DND-41 (cell line): ENCODE results near the gene PSMA8.

ENCODE experiments used
- ATAC-seq: fragments of 200-7000 bp; cut with Tn5 transposase; 3 replicates; pipeline ENCODE4 v1.9.1; 2021; ENCODE audit warnings: low read depth; ENCODE audit not compliant: insufficient read depth
- DNase-seq: peaks from one replicate; pipeline ENCODE4 v3.0.0-alpha.2; 2020
- H2AFZ ChIP-seq: 2 replicates; pipeline ENCODE4 v1.6.0; 2012; ENCODE audit warnings: low read depth, low read length
- H3K27ac ChIP-seq: 2 replicates; pipeline ENCODE4 v1.5.1; 2012; ENCODE audit warnings: low read length, inconsistent platforms
- H3K27me3 ChIP-seq: fragments of 200-600 bp; sonication (generic); 2 replicates; pipeline ENCODE4 v1.6.0; 2012; ENCODE audit warnings: low read length, mild to moderate bottlenecking, inconsistent platforms; ENCODE audit not compliant: insufficient read depth, poor library complexity
- H3K36me3 ChIP-seq: 2 replicates; pipeline ENCODE4 v1.5.1; 2012; ENCODE audit warnings: low read length, inconsistent platforms; ENCODE audit not compliant: insufficient read depth
- H3K4me1 ChIP-seq: 2 replicates; pipeline ENCODE4 v1.5.1; 2012; ENCODE audit warnings: mild to moderate bottlenecking, low read length; ENCODE audit not compliant: insufficient read depth
- H3K4me2 ChIP-seq: 2 replicates; pipeline ENCODE4 v1.6.0; 2012; ENCODE audit warnings: mild to moderate bottlenecking, moderate library complexity, low read length, inconsistent platforms; ENCODE audit not compliant: insufficient read depth
- H3K4me3 ChIP-seq, 2 experiments: fragments of 200-600 bp in 1 of 2; shearing (Covaris generic) in 1 of 2; 2 replicates each; pipeline ENCODE4 v1.5.1; 2012 to 2016; ENCODE audit warnings: inconsistent platforms in 2 of 2, low read length in 2 of 2, mild to moderate bottlenecking in 2 of 2, low read depth in 1 of 2, moderate library complexity in 1 of 2
- H3K79me2 ChIP-seq: 2 replicates; pipeline ENCODE4 v1.6.0; 2012; ENCODE audit warnings: low read length, inconsistent platforms; ENCODE audit not compliant: insufficient read depth
- H3K9ac ChIP-seq: 2 replicates; pipeline ENCODE4 v1.6.0; 2012; ENCODE audit warnings: low read depth, mild to moderate bottlenecking, inconsistent platforms, low read length, moderate library complexity
- H3K9me3 ChIP-seq: 2 replicates; pipeline ENCODE4 v1.5.1; 2012; ENCODE audit warnings: low read length, moderate library complexity, mild to moderate bottlenecking, inconsistent platforms; ENCODE audit not compliant: insufficient read depth, severe bottlenecking
- H4K20me1 ChIP-seq: 2 replicates; pipeline ENCODE4 v1.6.0; 2012; ENCODE audit warnings: low read length; ENCODE audit not compliant: insufficient read depth
- CTCF ChIP-seq: IDR thresholded peaks from 2 replicates; pipeline ENCODE4 v1.5.1; 2012; ENCODE audit warnings: borderline replicate concordance, low read length, moderate library complexity, mild to moderate bottlenecking; ENCODE audit not compliant: poor library complexity, severe bottlenecking; ENCODE audit errors: extremely low read depth
- EZH2 ChIP-seq: IDR thresholded peaks from 3 replicates; pipeline ENCODE4 v1.6.1; 2012; ENCODE audit warnings: borderline replicate concordance, low read depth, mild to moderate bottlenecking, moderate library complexity, low read length, inconsistent platforms; ENCODE audit not compliant: severe bottlenecking

PSMA8 gene

GRCh38 chr18:26133652-26134051 is at the start of gene PSMA8:
Gene PSMA8, plus strand, starts transcription at chr18:26133869. Its CDS starts 97 bp downstream, at chr18:26133966.
- ATAC-seq: no peak

GRCh38 chr18:26085056-26085455 is 48.6 kb upstream of the PSMA8 start:
- ATAC-seq (no peak), DNase-seq (no peak)
- H4K20me1 ChIP-seq: peaks cover 24% of the 10 kb centered on the region; the same call in 1 of the 2 replicates
- H3K9ac ChIP-seq: no peak overlapping the region
- H3K36me3 ChIP-seq: peaks cover 63% of the 10 kb centered on the region
- peaks cover 91% of the 10 kb centered on the region for H3K79me2 ChIP-seq
- no peak overlapping the region for H2AFZ ChIP-seq
- H3K27ac ChIP-seq: no peak overlapping the region
- no peak overlapping the region for H3K4me3 ChIP-seq
- TF ChIP-seq EZH2 (no peak), CTCF (no peak)
- H3K27me3 ChIP-seq: no peaks in the 10 kb centered on the region
- no peaks in the 10 kb centered on the region for H3K9me3 ChIP-seq
- no peak overlapping the region for H3K4me2 ChIP-seq
- peaks cover 27% of the 10 kb centered on the region for H3K4me1 ChIP-seq

More at GRCh38 chr18:26133652-26134051, at the start of gene PSMA8:
- no peaks in the 10 kb centered on the region for H3K27me3 ChIP-seq
- H3K4me1 ChIP-seq: no peaks in the 10 kb centered on the region
- H3K27ac ChIP-seq: no peak within 1 kb of the TSS
- no peak within 1 kb of the TSS for H3K4me2 ChIP-seq
- H3K4me3 ChIP-seq: no peak within 1 kb of the TSS
- no peak for DNase-seq
- H3K9me3 ChIP-seq: no peaks in the 10 kb centered on the region
- H3K79me2 ChIP-seq: no peaks in the 10 kb centered on the region
- H2AFZ ChIP-seq: no peak within 1 kb of the TSS
- no peak within 1 kb of the TSS for H3K9ac ChIP-seq
- TF ChIP-seq EZH2: no peak
- no peak for TF ChIP-seq CTCF
- no peaks in the 10 kb centered on the region for H3K36me3 ChIP-seq
- no peaks in the 10 kb centered on the region for H4K20me1 ChIP-seq

GRCh38 chr18:26086959-26087358 is 46.7 kb upstream of the PSMA8 start:
- no peak for ATAC-seq
- Histone ChIP-seq H3K36me3 (peaks cover 56% of the 10 kb centered on the region), H3K4me1 (peaks cover 33% of the 10 kb centered on the region), H3K27me3 (no peaks in the 10 kb centered on the region), H4K20me1 (peaks cover 22% of the 10 kb centered on the region; the same call in 1 of the 2 replicates), H3K9ac (no peak overlapping the region), H2AFZ (no peak overlapping the region), H3K79me2 (peaks cover 82% of the 10 kb centered on the region), H3K9me3 (no peaks in the 10 kb centered on the region), H3K4me2 (peak overlapping the region; percentile 66; the same call in 1 of the 2 replicates), H3K27ac (no peak overlapping the region), H3K4me3 (no peak overlapping the region; a peak in 1 of 4 replicates)
- no peak for DNase-seq
- TF ChIP-seq CTCF: no peak
- no peak for TF ChIP-seq EZH2

GRCh38 chr18:26088487-26088886 is 45.2 kb upstream of the PSMA8 start:
- H3K9me3 ChIP-seq: no peaks in the 10 kb centered on the region
- peaks cover 33% of the 10 kb centered on the region for H3K4me1 ChIP-seq
- H3K4me3 ChIP-seq: peak overlapping the region; percentile 58 to 78; a peak in 3 of 4 replicates
- H3K27me3 ChIP-seq: no peaks in the 10 kb centered on the region
- no peak for DNase-seq
- peaks cover 66% of the 10 kb centered on the region for H3K79me2 ChIP-seq
- peak overlapping the region; percentile 66 for H3K4me2 ChIP-seq
- no peak overlapping the region for H2AFZ ChIP-seq
- H3K9ac ChIP-seq: peak overlapping the region; percentile 79
- peaks cover 41% of the 10 kb centered on the region for H3K36me3 ChIP-seq
- peak overlapping the region; percentile 83; the same call in 1 of the 2 replicates for H3K27ac ChIP-seq
- H4K20me1 ChIP-seq: peaks cover 22% of the 10 kb centered on the region; the same call in 1 of the 2 replicates
- ATAC-seq: no peak
- TF ChIP-seq EZH2 (no peak), CTCF (no peak)
